Measurements from ENCODE around the gene ITGAX.

DNA sequence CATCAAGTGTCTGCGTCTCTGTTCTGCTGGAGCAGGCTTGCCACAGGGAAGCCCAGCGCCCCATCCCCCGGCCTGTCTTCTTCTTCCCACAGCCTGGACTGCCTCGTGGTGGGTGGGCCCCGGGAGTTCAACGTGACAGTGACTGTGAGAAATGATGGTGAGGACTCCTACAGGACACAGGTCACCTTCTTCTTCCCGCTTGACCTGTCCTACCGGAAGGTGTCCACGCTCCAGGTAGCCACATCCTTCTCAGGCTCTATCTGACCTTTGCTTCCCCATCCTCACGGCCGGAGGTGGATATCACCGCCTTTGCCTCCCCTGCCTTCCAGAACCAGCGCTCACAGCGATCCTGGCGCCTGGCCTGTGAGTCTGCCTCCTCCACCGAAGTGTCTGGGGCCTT lies 29.8 kb upstream of the ITGAX start:
- TF ChIP-seq, protein P1, sequence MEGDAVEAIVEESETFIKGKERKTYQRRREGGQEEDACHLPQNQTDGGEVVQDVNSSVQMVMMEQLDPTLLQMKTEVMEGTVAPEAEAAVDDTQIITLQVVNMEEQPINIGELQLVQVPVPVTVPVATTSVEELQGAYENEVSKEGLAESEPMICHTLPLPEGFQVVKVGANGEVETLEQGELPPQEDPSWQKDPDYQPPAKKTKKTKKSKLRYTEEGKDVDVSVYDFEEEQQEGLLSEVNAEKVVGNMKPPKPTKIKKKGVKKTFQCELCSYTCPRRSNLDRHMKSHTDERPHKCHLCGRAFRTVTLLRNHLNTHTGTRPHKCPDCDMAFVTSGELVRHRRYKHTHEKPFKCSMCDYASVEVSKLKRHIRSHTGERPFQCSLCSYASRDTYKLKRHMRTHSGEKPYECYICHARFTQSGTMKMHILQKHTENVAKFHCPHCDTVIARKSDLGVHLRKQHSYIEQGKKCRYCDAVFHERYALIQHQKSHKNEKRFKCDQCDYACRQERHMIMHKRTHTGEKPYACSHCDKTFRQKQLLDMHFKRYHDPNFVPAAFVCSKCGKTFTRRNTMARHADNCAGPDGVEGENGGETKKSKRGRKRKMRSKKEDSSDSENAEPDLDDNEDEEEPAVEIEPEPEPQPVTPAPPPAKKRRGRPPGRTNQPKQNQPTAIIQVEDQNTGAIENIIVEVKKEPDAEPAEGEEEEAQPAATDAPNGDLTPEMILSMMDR (IDR thresholded peaks at IDR 0.05): no peak
- TF ChIP-seq POLR2A (IDR thresholded peaks at IDR 0.05): no peak
